MM.1S (cell line): ENCODE data around the gene CAPZA1.

Source experiments
- CTCF ChIP-seq: fragments of 300-600 bp; sonication (generic); IDR thresholded peaks from 2 replicates; pipeline ENCODE4 v1.5.1; 2016; ENCODE audit warnings: antibody characterized with exemption, low read length, mixed read lengths
- EZH2 ChIP-seq: fragments of 300-600 bp; sonication (generic); optimal IDR thresholded peaks from 2 replicates; pipeline ENCODE3; 2017; ENCODE audit warnings: low read depth, mild to moderate bottlenecking, antibody characterized with exemption, low read length, mixed read lengths
- EZH2phosphoT487 ChIP-seq: fragments of 300-600 bp; sonication (generic); IDR thresholded peaks from 2 replicates; pipeline ENCODE4 v1.6.1; 2018; ENCODE audit warnings: antibody characterized with exemption, low read length

- TF ChIP-seq CTCF (no peak), EZH2 (no peak), EZH2phosphoT487 (no peak)
Measured at GRCh38 chr1:112687785-112688496, 68.3 kb downstream of the CAPZA1 start.
